Endothelial cell of umbilical vein (primary cell): ENCODE data around the gene RNF6. TPM values are rescaled to one million over a fixed set of nuclear protein-coding genes. Genes with fewer than 3 reads are reported as not detected.

Experiments used
- BruUV-seq: library from RNA; stranded (reverse); fragments of 400-500 nt; replicated peaks from 2 replicates; lab custom pipeline; 2021; lab: Mats Ljungman, UMichigan
- CTCF ChIA-PET: fragments of 300-600, 350-600 bp; sonication (Branson Sonifier 250); formaldehyde crosslinking; loops from one replicate; lab custom pipeline; 2021; ENCODE audit warnings: antibody characterized with exemption, inconsistent platforms; lab: Charles Lee
- POLR2A ChIA-PET: fragments of 300-600, 350-600 bp; sonication (Branson Sonifier 250); formaldehyde crosslinking; loops from one replicate; lab custom pipeline; 2021; ENCODE audit warnings: antibody characterized with exemption, inconsistent platforms; lab: Charles Lee
- DNase-seq: peaks from one replicate; pipeline ENCODE4 v3.0.0-alpha.2; 2011; ENCODE audit warnings: low read depth, low spot score
- FAIRE-seq: peaks from 2 replicates; lab custom pipeline; 2011; peaks lifted over from hg19 to GRCh38; lab: Jason Lieb, UNC
- H2AFZ ChIP-seq: 2 replicates; pipeline ENCODE4 v1.6.0; 2012; ENCODE audit warnings: low read depth, low read length, control low read depth, inconsistent platforms
- H3K27ac ChIP-seq: 2 replicates; pipeline ENCODE4 v1.5.1; 2011; ENCODE audit warnings: low read depth, mild to moderate bottlenecking, control low read depth, low read length, moderate library complexity; ENCODE audit not compliant: insufficient read depth
- H3K27me3 ChIP-seq, 2 experiments: 2 replicates each; pipeline versions ENCODE4 v1.6.0 to v1.6.1; 2011; ENCODE audit warnings: low read length in 2 of 2, mixed read lengths in 1 of 2; ENCODE audit not compliant: control insufficient read depth in 2 of 2, insufficient read depth in 2 of 2
- H3K36me3 ChIP-seq, 2 experiments: 2 replicates in 1 of 2; 3 replicates in 1 of 2; pipeline ENCODE4 v1.5.1; 2011; ENCODE audit warnings: low read length in 2 of 2, mild to moderate bottlenecking in 1 of 2, moderate library complexity in 1 of 2; ENCODE audit not compliant: control insufficient read depth in 2 of 2, insufficient read depth in 2 of 2; ENCODE audit errors: extremely low read depth in 1 of 2
- H3K4me1 ChIP-seq: 3 replicates; pipeline ENCODE4 v1.5.1; 2011; ENCODE audit warnings: mild to moderate bottlenecking, low read length; ENCODE audit not compliant: control insufficient read depth, insufficient read depth; ENCODE audit errors: extremely low read depth
- H3K4me2 ChIP-seq: 2 replicates; pipeline ENCODE4 v1.6.1; 2011; ENCODE audit warnings: low read length, control low read depth, mixed read lengths; ENCODE audit not compliant: insufficient read depth
- H3K4me3 ChIP-seq, 3 experiments: fragments of 200-600 bp in 1 of 3; sonication (generic), shearing (Covaris generic) in 1 of 3; replicated peaks in 1 of 3; 2 replicates each; pipeline ENCODE4 v1.5.1; 2011 to 2016; ENCODE audit warnings: control low read depth in 3 of 3, low read length in 3 of 3, mild to moderate bottlenecking in 2 of 3, inconsistent platforms in 1 of 3, low read depth in 1 of 3, moderate library complexity in 1 of 3; ENCODE audit not compliant: insufficient read depth in 1 of 3
- H3K79me2 ChIP-seq: 2 replicates; pipeline ENCODE4 v1.6.0; 2012; ENCODE audit warnings: low read length, inconsistent platforms; ENCODE audit not compliant: control insufficient read depth, insufficient read depth
- H3K9ac ChIP-seq: replicated peaks from 2 replicates; pipeline ENCODE3; 2011; ENCODE audit warnings: low read length, control low read depth; ENCODE audit not compliant: insufficient read depth; ENCODE audit errors: extremely low read depth
- H3K9me1 ChIP-seq: replicated peaks from 3 replicates; pipeline ENCODE4 v1.6.0; 2011; ENCODE audit warnings: mild to moderate bottlenecking, low read length; ENCODE audit not compliant: control insufficient read depth, insufficient read depth; ENCODE audit errors: extremely low read depth
- H3K9me3 ChIP-seq: replicated peaks from 2 replicates; pipeline ENCODE4 v1.5.1; 2012; ENCODE audit warnings: low read length, inconsistent platforms; ENCODE audit not compliant: control insufficient read depth, insufficient read depth
- H4K20me1 ChIP-seq: replicated peaks from 2 replicates; pipeline ENCODE3; 2011; ENCODE audit warnings: mild to moderate bottlenecking, low read length; ENCODE audit not compliant: control insufficient read depth, insufficient read depth; ENCODE audit errors: extremely low read depth
- EZH2 ChIP-seq: IDR thresholded peaks from 2 replicates; pipeline ENCODE4 v1.6.1; 2012; ENCODE audit warnings: borderline replicate concordance, low read depth, mild to moderate bottlenecking, moderate library complexity, low read length, inconsistent platforms; ENCODE audit not compliant: severe bottlenecking
- FOS ChIP-seq: IDR thresholded peaks from 2 replicates; pipeline ENCODE4 v1.6.1; 2011; ENCODE audit warnings: mild to moderate bottlenecking, low read length, moderate library complexity, borderline replicate concordance; ENCODE audit not compliant: insufficient read depth
- GATA2 ChIP-seq: IDR thresholded peaks from 2 replicates; pipeline ENCODE4 v1.7.0; 2011; ENCODE audit warnings: low read depth, mild to moderate bottlenecking, moderate library complexity, mixed read lengths, low read length; ENCODE audit not compliant: insufficient read length, insufficient read depth
- JUN ChIP-seq: IDR thresholded peaks from 2 replicates; pipeline ENCODE4 v1.6.1; 2011; ENCODE audit warnings: borderline replicate concordance, low read depth; ENCODE audit not compliant: insufficient read length, insufficient read depth
- MYC ChIP-seq: IDR thresholded peaks from one replicate; pipeline ENCODE4 v1.6.1; 2011; ENCODE audit warnings: mild to moderate bottlenecking, low read depth, low read length
- POLR2A ChIP-seq: IDR thresholded peaks from 2 replicates; pipeline ENCODE4 v1.6.1; 2012; ENCODE audit warnings: low read depth, mild to moderate bottlenecking, control low read depth, low read length
- POLR2AphosphoS5 ChIP-seq: IDR thresholded peaks from 2 replicates; pipeline ENCODE4 v1.6.1; 2012; ENCODE audit warnings: low read depth, mild to moderate bottlenecking, control low read depth, low read length, moderate library complexity; ENCODE audit not compliant: insufficient read depth
- dilution Hi-C: fragments of 300-500 bp; cut with MboI; formaldehyde crosslinking; loops from one replicate; pipeline ENCODE4 v1.15.0; 2019; ENCODE audit warnings: low sequenced_read_pairs; ENCODE audit not compliant: extremely low pct_ligation_motif_present
- intact Hi-C: fragments of 100-400 bp; cut with micrococcal nuclease; formaldehyde crosslinking; loops from one replicate; pipeline ENCODE4 v1.10.0; 2022
- polyA plus RNA-seq, 4 experiments: library from polyadenylated mRNA; depleted of rRNA in 3 of 4; stranded (reverse) in 3 of 4; unstranded in 1 of 4; fragments of >200 nt; gene quantifications; 2 replicates each; pipeline versions ENCODE4 v1.2.1 to v1.2.3, GENCODE V29; 2011 to 2012; ENCODE audit warnings: missing spikeins in 1 of 4
- total RNA-seq: library from RNA; stranded (reverse); gene quantifications from 2 replicates; pipeline ENCODE4 v1.2.3, GENCODE V29; 2021
- TF ChIP-seq, protein P1 (sequence below): IDR thresholded peaks from 2 replicates; pipeline ENCODE4 v1.6.1; 2011; ENCODE audit not compliant: insufficient read depth, insufficient read length
- TF ChIP-seq, protein P2 (sequence below), 2 donors: IDR thresholded peaks; 1 replicate in 1 of 2; 2 replicates in 1 of 2; pipeline ENCODE4 v1.5.1; 2011; ENCODE audit warnings: low read length in 2 of 2, mild to moderate bottlenecking in 2 of 2, moderate library complexity in 2 of 2, control low read depth in 1 of 2, inconsistent platforms in 1 of 2, low read depth in 1 of 2; ENCODE audit not compliant: insufficient read depth in 1 of 2; ENCODE audit errors: extremely low read depth in 1 of 2

RNF6 gene
- total and polyA plus RNA-seq, 2 donors (not counting 3 experiments of a cell fraction or from before 2014, with no cell fraction given) = 12.7 to 36.4 TPM

DNA sequence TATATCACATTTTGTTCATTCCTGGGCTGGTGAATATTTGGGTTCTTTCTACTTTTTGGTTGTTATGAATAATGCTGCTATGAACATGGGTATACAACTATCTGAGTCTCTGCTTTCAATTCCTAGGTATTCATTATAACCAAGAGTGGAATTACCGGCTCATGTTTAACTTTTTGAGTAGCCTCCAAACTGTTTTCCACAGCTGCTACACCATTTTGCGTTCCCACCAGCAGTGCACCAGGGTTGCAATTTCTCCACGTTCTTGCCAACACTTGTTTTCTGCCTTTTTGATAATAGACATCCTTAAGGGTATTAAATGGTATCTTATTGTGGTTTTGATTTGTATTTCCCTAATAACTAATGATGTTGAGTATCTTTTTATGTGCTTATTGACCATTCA, 48.6 kb upstream of the RNF6 start:
- TF ChIP-seq POLR2A (no peak), GATA2 (no peak), JUN (no peak), MYC (no peak), EZH2 (no peak), POLR2AphosphoS5 (no peak), FOS (no peak)
- TF ChIP-seq, protein P1, sequence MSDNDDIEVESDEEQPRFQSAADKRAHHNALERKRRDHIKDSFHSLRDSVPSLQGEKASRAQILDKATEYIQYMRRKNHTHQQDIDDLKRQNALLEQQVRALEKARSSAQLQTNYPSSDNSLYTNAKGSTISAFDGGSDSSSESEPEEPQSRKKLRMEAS = no peak
- TF ChIP-seq, protein P2, sequence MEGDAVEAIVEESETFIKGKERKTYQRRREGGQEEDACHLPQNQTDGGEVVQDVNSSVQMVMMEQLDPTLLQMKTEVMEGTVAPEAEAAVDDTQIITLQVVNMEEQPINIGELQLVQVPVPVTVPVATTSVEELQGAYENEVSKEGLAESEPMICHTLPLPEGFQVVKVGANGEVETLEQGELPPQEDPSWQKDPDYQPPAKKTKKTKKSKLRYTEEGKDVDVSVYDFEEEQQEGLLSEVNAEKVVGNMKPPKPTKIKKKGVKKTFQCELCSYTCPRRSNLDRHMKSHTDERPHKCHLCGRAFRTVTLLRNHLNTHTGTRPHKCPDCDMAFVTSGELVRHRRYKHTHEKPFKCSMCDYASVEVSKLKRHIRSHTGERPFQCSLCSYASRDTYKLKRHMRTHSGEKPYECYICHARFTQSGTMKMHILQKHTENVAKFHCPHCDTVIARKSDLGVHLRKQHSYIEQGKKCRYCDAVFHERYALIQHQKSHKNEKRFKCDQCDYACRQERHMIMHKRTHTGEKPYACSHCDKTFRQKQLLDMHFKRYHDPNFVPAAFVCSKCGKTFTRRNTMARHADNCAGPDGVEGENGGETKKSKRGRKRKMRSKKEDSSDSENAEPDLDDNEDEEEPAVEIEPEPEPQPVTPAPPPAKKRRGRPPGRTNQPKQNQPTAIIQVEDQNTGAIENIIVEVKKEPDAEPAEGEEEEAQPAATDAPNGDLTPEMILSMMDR (IDR thresholded peaks at IDR 0.05; ENCODE audit: extremely low read depth in 1 of 2, insufficient read depth in 1 of 2, low read depth in 1 of 2, low read length in 2 of 2) = no peak
- H3K4me2 ChIP-seq = no peak overlapping the region
- no peak overlapping the region for H3K4me3 ChIP-seq
- intact Hi-C loops (loop anchor here (5.0 kb wide), 1 partner anchor 243 kb away; no protein-coding TSS in a partner anchor), dilution Hi-C loops (no loop called here)
- H3K4me1 ChIP-seq = no peaks in the 10 kb centered on the region
- no peaks in the 10 kb centered on the region for H3K9me3 ChIP-seq
- ChIA-PET CTCF (no interaction called here), POLR2A (no interaction called here)
- H3K27ac ChIP-seq = no peak overlapping the region
- no peaks in the 10 kb centered on the region for H3K36me3 ChIP-seq
- BruUV-seq = no TSS peak
- peaks cover 43% of the 10 kb centered on the region for H3K79me2 ChIP-seq
- H3K9ac ChIP-seq = no peak overlapping the region
- FAIRE-seq (no peak), DNase-seq (no peak)
- H3K27me3 ChIP-seq = no peaks in the 10 kb centered on the region
- H2AFZ ChIP-seq = no peak overlapping the region
- no peaks in the 10 kb centered on the region for H3K9me1 ChIP-seq
- H4K20me1 ChIP-seq = peaks cover 4% of the 10 kb centered on the region
